AG04449 (cell line): Measurements from ENCODE around the gene PDE7B.
A peak's percentile ranks its signal among the peaks of the same experiment; 100 is the strongest.
"Not testable (repeated sequence)": the region's sequence is repeated elsewhere in the genome, so short reads cannot be mapped to it uniquely, and the experiment has no call there.

Experiments
- CTCF ChIA-PET: fragments of 350-600 bp; formaldehyde crosslinking; extraction: SDS; loops from one replicate; lab custom pipeline; 2021; ENCODE audit warnings: antibody characterized with exemption; lab: Yijun Ruan, JAX
- POLR2A ChIA-PET: fragments of 400-600, 350-600 bp; formaldehyde crosslinking; extraction: SDS; loops from one replicate; lab custom pipeline; 2020; ENCODE audit warnings: antibody characterized with exemption, inconsistent platforms; lab: Yijun Ruan, JAX
- DNase-seq: peaks from one replicate; pipeline ENCODE4 v3.0.0-alpha.2; 2010; ENCODE audit warnings: low read depth, low spot score
- H3K4me3 ChIP-seq: 2 replicates; pipeline ENCODE4 v1.5.1; 2011; ENCODE audit warnings: low read depth, mild to moderate bottlenecking, control low read depth, low read length
- TF ChIP-seq, protein P1 (sequence below): IDR thresholded peaks from one replicate; pipeline ENCODE4 v1.5.1; 2011; ENCODE audit warnings: mild to moderate bottlenecking, moderate library complexity, low read length, control low read depth, inconsistent platforms; ENCODE audit not compliant: insufficient read depth; ENCODE audit errors: missing control alignments

PDE7B gene

DNA sequence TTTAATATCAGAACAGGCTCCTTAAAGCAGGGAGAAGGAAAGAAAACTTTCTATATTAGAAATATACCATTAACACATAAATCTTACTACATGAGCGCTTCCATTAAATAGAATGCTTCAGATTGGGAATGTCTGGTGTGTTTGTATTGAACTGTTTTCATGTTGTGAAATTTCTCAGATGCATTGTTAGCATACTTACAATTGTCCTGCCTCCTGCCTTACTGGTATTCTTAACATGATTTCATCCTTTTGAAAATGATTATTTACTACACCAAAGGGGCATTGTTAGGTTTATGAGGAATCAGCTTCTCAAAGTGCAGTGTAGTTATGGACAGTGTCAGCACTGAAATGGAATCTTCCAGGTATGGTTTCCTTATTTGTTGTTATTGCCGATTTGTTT, 253.1 kb downstream of the PDE7B start:
- CTCF ChIA-PET = interaction anchor here (1.1 kb wide), 1 partner anchor 569 kb away, joined by 3 read pairs; no protein-coding TSS in a partner anchor
- POLR2A ChIA-PET = no interaction called here
- TF ChIP-seq, protein P1, sequence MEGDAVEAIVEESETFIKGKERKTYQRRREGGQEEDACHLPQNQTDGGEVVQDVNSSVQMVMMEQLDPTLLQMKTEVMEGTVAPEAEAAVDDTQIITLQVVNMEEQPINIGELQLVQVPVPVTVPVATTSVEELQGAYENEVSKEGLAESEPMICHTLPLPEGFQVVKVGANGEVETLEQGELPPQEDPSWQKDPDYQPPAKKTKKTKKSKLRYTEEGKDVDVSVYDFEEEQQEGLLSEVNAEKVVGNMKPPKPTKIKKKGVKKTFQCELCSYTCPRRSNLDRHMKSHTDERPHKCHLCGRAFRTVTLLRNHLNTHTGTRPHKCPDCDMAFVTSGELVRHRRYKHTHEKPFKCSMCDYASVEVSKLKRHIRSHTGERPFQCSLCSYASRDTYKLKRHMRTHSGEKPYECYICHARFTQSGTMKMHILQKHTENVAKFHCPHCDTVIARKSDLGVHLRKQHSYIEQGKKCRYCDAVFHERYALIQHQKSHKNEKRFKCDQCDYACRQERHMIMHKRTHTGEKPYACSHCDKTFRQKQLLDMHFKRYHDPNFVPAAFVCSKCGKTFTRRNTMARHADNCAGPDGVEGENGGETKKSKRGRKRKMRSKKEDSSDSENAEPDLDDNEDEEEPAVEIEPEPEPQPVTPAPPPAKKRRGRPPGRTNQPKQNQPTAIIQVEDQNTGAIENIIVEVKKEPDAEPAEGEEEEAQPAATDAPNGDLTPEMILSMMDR = no peak
- no peak overlapping the region for H3K4me3 ChIP-seq
- no peak for DNase-seq

DNA sequence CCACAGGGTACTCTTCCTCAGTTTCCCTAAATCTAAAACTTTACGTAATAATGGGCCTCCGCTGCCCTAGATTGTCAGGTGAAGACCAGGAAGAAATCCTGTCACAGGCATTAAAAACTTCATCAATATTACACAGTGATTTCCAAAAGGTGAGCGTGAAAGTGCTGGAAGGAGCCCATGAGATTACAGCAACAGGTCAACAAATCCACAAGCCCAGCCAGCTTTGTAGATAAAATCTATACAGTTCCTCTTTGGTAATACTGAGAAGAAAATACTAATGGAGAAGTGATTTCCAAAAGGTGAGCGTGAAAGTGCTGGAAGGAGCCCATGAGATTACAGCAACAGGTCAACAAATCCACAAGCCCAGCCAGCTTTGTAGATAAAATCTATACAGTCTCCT, 254.3 kb downstream of the PDE7B start:
- CTCF ChIA-PET, POLR2A ChIA-PET, H3K4me3 ChIP-seq, DNase-seq: not testable (repeated sequence)

DNA sequence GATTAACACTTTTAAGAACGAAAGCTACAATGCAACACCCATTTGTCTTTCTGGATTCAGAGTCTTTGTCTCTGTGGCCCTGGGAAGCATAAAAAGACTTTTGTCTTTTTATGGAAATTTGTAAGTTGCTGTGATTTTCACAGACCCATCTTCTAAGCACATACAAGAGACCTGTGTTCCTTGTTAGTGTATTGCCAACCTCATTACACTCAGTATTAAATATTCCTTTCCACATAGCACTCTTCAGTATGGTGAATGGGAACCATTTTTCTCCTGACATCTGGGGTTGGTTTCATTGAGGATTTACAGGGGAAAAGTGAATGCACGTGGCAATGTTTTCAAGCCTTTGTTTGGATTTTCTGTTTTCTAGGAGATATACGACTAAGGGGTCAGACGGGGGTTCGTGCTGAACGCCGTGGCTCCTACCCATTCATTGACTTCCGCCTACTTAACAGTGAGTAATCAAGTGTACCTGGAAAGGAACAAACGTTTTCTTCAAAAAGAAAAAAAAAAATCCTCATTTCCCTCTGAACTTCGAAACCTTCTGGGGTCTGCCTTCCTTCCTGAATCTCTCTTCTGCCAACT, 257.0 kb downstream of the PDE7B start:
- TF ChIP-seq, protein P1 = no peak
- CTCF ChIA-PET = no interaction called here
- H3K4me3 ChIP-seq = no peak overlapping the region
- DNase-seq = no peak
- POLR2A ChIA-PET = no interaction called here

DNA sequence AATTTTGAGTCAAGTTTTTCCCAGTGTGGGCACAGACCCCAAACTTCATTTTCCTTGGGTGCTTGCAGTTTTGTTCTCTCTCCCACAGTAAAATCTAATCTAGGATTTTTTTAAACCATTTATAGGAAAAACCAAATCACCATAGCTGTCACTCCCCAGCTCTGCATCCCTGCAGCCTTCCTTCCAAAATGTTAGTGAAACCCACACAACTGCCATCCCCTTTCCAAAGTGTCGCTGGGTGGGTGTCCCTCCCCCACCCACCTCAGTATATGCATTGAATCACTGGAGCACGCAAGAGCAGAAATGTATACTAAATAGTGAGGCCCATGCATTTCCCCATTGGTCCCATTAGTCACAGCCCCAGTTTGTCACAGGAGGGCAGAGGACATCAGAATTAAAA, 260.3 kb downstream of the PDE7B start:
- no peak for DNase-seq
- CTCF ChIA-PET = no interaction called here
- POLR2A ChIA-PET = no interaction called here
- TF ChIP-seq, protein P1 = no peak
- no peak overlapping the region for H3K4me3 ChIP-seq

DNA sequence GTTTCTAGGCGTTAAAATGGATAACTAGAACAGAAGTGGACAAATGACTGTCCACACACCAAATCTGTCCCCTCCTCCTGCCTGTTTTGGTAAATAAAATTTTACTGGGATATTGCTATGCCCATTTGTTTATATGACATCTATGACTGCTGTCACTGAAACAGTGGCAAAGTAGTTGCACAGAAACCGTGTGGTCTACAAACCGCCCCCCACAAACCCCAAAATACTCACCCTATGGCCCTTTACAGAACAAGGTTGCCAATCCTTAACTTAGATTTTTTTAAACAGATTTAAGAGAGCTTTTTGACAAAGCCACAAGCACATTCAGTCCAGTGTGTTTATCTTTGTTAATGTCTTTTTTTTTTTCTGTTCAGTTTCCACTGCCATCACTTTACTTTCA, 260.8 kb downstream of the PDE7B start:
- no peak overlapping the region for H3K4me3 ChIP-seq
- ChIA-PET CTCF (no interaction called here), POLR2A (no interaction called here)
- no peak for DNase-seq
- TF ChIP-seq, protein P1 = no peak

DNA sequence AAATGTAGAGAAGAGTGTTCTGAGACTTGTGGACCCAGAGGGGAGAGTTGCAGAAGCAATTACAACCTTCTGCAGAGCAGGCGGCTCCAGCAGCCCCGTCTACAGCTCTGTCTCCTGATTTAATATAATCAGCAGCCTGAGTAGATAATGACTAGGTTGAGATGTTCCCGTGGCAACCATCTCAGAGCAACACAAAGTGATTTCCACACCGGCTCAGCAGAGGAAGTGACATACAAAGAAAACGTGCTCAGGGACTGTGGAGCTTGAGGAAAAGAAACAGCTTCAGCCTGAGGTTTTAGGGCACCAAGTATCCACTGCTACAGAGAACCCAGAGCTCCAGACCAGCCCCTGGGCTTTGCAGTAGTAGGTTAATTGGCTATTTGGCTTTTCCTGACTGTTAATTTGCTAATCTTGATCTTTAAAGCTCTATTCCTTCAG, 262.3 kb downstream of the PDE7B start:
- peak; percentile 60 for DNase-seq
- CTCF ChIA-PET = interaction anchor here (0.7 to 1.2 kb wide), 3 partner anchors 11 to 572 kb away, joined by 3 read pairs; no protein-coding TSS in a partner anchor
- POLR2A ChIA-PET = interaction anchor here (1.3 kb wide), 1 partner anchor 36 kb away, joined by 3 read pairs; no protein-coding TSS in a partner anchor

More for the DNA sequence above, 262.3 kb downstream of the PDE7B start:
- no peak overlapping the region for H3K4me3 ChIP-seq
- TF ChIP-seq, protein P1 = no peak
